ENCODE data around the gene ISG20L2.
"Not testable (repeated sequence)": the region's sequence is repeated elsewhere in the genome, so short reads cannot be mapped to it uniquely, and the experiment has no call there.

ISG20L2 gene

GRCh38 chr1:156767101-156767878 is 38.7 kb upstream of the ISG20L2 start, which contains the start of gene PRCC:
PRCC (plus strand) TSS chr1:156767535; CDS start chr1:156767772, 237 bp downstream.
- no peaks in the 10 kb centered on the region for H3K9me3 ChIP-seq (ENCODE audit: control insufficient read depth in 5 of 5, low read length in 5 of 5)
- peak within 1 kb of the TSS; percentile 95 to 100 (median 100) for H3K9ac ChIP-seq (ENCODE audit: low read length in 5 of 5)
- H3K4me1 ChIP-seq (ENCODE audit: control insufficient read depth in 5 of 5, insufficient read depth in 5 of 5, low read length in 5 of 5): peaks cover 11 to 42% (median 32%) of the 10 kb centered on the region in 5 donors
- H3K27me3 ChIP-seq (ENCODE audit: control insufficient read depth in 5 of 5, insufficient read depth in 4 of 5, low read length in 5 of 5): no peaks in the 10 kb centered on the region
- H3K36me3 ChIP-seq (ENCODE audit: control insufficient read depth in 5 of 5, insufficient read depth in 5 of 5, low read length in 5 of 5): peaks cover 2 to 16% (median 7%) of the 10 kb centered on the region in 5 donors
- H3K27ac ChIP-seq (ENCODE audit: low read depth, low read length): peak within 1 kb of the TSS; percentile 97
- peak within 1 kb of the TSS; percentile 91 to 98 (median 95) for H3K4me3 ChIP-seq (ENCODE audit: low read depth in 1 of 5, low read length in 5 of 5)

GRCh38 chr1:156766298-156767100 is 37.9 kb upstream of the ISG20L2 start:
- Histone ChIP-seq H3K9me3 (ENCODE audit: control insufficient read depth in 5 of 5, low read length in 5 of 5) (no peaks in the 10 kb centered on the region), H3K4me3 (ENCODE audit: low read depth in 1 of 5, low read length in 5 of 5) (peak overlapping the region; percentile 91 to 98 (median 95)), H3K9ac (ENCODE audit: low read length in 5 of 5) (peak overlapping the region; percentile 42 to 94 (median 84)), H3K27ac (ENCODE audit: low read depth, low read length) (peak overlapping the region; percentile 97), H3K27me3 (ENCODE audit: control insufficient read depth in 5 of 5, insufficient read depth in 4 of 5, low read length in 5 of 5) (no peaks in the 10 kb centered on the region), H3K36me3 (ENCODE audit: control insufficient read depth in 5 of 5, insufficient read depth in 5 of 5, low read length in 5 of 5) (peaks cover 0 to 15% (median 7%) of the 10 kb centered on the region in 5 donors), H3K4me1 (ENCODE audit: control insufficient read depth in 5 of 5, insufficient read depth in 5 of 5, low read length in 5 of 5) (peaks cover 11 to 41% (median 32%) of the 10 kb centered on the region in 5 donors)

- Histone ChIP-seq H3K9ac (ENCODE audit: low read length in 5 of 5) (no peak overlapping the region), H3K27me3 (ENCODE audit: control insufficient read depth in 5 of 5, insufficient read depth in 4 of 5, low read length in 5 of 5) (no peaks in the 10 kb centered on the region), H3K36me3 (ENCODE audit: control insufficient read depth in 5 of 5, insufficient read depth in 5 of 5, low read length in 5 of 5) (peaks cover 0 to 7% (median 2%) of the 10 kb centered on the region in 5 donors), H3K4me1 (ENCODE audit: control insufficient read depth in 5 of 5, insufficient read depth in 5 of 5, low read length in 5 of 5) (peaks cover 11 to 33% (median 26%) of the 10 kb centered on the region in 5 donors), H3K9me3 (ENCODE audit: control insufficient read depth in 5 of 5, low read length in 5 of 5) (no peaks in the 10 kb centered on the region), H3K27ac (ENCODE audit: low read depth, low read length) (no peak overlapping the region), H3K4me3 (ENCODE audit: low read depth in 1 of 5, low read length in 5 of 5) (no peak overlapping the region)
Measured at GRCh38 chr1:156765666-156766065, 37.1 kb upstream of the ISG20L2 start.

- not testable (repeated sequence) for H3K9ac ChIP-seq (ENCODE audit: low read length in 5 of 5); H3K36me3 ChIP-seq (ENCODE audit: control insufficient read depth in 5 of 5, insufficient read depth in 5 of 5, low read length in 5 of 5); H3K9me3 ChIP-seq (ENCODE audit: control insufficient read depth in 5 of 5, low read length in 5 of 5); H3K27me3 ChIP-seq (ENCODE audit: control insufficient read depth in 5 of 5, insufficient read depth in 4 of 5, low read length in 5 of 5); H3K4me3 ChIP-seq (ENCODE audit: low read depth in 1 of 5, low read length in 5 of 5); H3K27ac ChIP-seq (ENCODE audit: low read depth, low read length)
- H3K4me1 ChIP-seq (ENCODE audit: control insufficient read depth in 5 of 5, insufficient read depth in 5 of 5, low read length in 5 of 5): peaks cover 11 to 28% (median 26%) of the 10 kb centered on the region in 5 donors
Measured at GRCh38 chr1:156765136-156765535, 36.6 kb upstream of the ISG20L2 start.

GRCh38 chr1:156760796-156761104 is 32.2 kb upstream of the ISG20L2 start:
- Histone ChIP-seq H3K27ac (ENCODE audit: low read depth, low read length) (no peak overlapping the region), H3K36me3 (ENCODE audit: control insufficient read depth in 5 of 5, insufficient read depth in 5 of 5, low read length in 5 of 5) (no peaks in the 10 kb centered on the region), H3K4me3 (ENCODE audit: low read depth in 1 of 5, low read length in 5 of 5) (no peak overlapping the region), H3K4me1 (ENCODE audit: control insufficient read depth in 5 of 5, insufficient read depth in 5 of 5, low read length in 5 of 5) (peaks cover 0 to under 1% (median under 1%) of the 10 kb centered on the region in 5 donors), H3K27me3 (ENCODE audit: control insufficient read depth in 5 of 5, insufficient read depth in 4 of 5, low read length in 5 of 5) (no peaks in the 10 kb centered on the region), H3K9me3 (ENCODE audit: control insufficient read depth in 5 of 5, low read length in 5 of 5) (no peaks in the 10 kb centered on the region), H3K9ac (ENCODE audit: low read length in 5 of 5) (no peak overlapping the region)

GRCh38 chr1:156760092-156760795 is 31.7 kb upstream of the ISG20L2 start:
- no peak overlapping the region for H3K4me3 ChIP-seq (ENCODE audit: low read depth in 1 of 5, low read length in 5 of 5)

GRCh38 chr1:156757572-156758253 is 29.1 kb upstream of the ISG20L2 start:
- not testable (repeated sequence) for H3K36me3 ChIP-seq (ENCODE audit: control insufficient read depth in 5 of 5, insufficient read depth in 5 of 5, low read length in 5 of 5); H3K9ac ChIP-seq (ENCODE audit: low read length in 5 of 5); H3K4me3 ChIP-seq (ENCODE audit: low read depth in 1 of 5, low read length in 5 of 5); H3K27me3 ChIP-seq (ENCODE audit: control insufficient read depth in 5 of 5, insufficient read depth in 4 of 5, low read length in 5 of 5); H3K9me3 ChIP-seq (ENCODE audit: control insufficient read depth in 5 of 5, low read length in 5 of 5); H3K27ac ChIP-seq (ENCODE audit: low read depth, low read length)
- H3K4me1 ChIP-seq (ENCODE audit: control insufficient read depth in 5 of 5, insufficient read depth in 5 of 5, low read length in 5 of 5): peaks cover under 1 to 26% (median 20%) of the 10 kb centered on the region in 5 donors

More at GRCh38 chr1:156760092-156760795, 31.7 kb upstream of the ISG20L2 start:
- Histone ChIP-seq H3K27me3 (ENCODE audit: control insufficient read depth in 5 of 5, insufficient read depth in 4 of 5, low read length in 5 of 5) (no peaks in the 10 kb centered on the region), H3K36me3 (ENCODE audit: control insufficient read depth in 5 of 5, insufficient read depth in 5 of 5, low read length in 5 of 5) (no peaks in the 10 kb centered on the region), H3K9me3 (ENCODE audit: control insufficient read depth in 5 of 5, low read length in 5 of 5) (no peaks in the 10 kb centered on the region), H3K9ac (ENCODE audit: low read length in 5 of 5) (no peak overlapping the region), H3K27ac (ENCODE audit: low read depth, low read length) (no peak overlapping the region), H3K4me1 (ENCODE audit: control insufficient read depth in 5 of 5, insufficient read depth in 5 of 5, low read length in 5 of 5) (peaks cover 0 to 6% (median 5%) of the 10 kb centered on the region in 5 donors)

GRCh38 chr1:156756355-156756754 is 27.8 kb upstream of the ISG20L2 start:
- no peaks in the 10 kb centered on the region for H3K27me3 ChIP-seq (ENCODE audit: control insufficient read depth in 5 of 5, insufficient read depth in 4 of 5, low read length in 5 of 5)
- no peak overlapping the region for H3K9ac ChIP-seq (ENCODE audit: low read length in 5 of 5)
- H3K9me3 ChIP-seq (ENCODE audit: control insufficient read depth in 5 of 5, low read length in 5 of 5): no peaks in the 10 kb centered on the region
- H3K4me3 ChIP-seq (ENCODE audit: low read depth in 1 of 5, low read length in 5 of 5): no peak overlapping the region
- H3K27ac ChIP-seq (ENCODE audit: low read depth, low read length): no peak overlapping the region
- H3K4me1 ChIP-seq (ENCODE audit: control insufficient read depth in 5 of 5, insufficient read depth in 5 of 5, low read length in 5 of 5): peaks cover 6 to 34% (median 28%) of the 10 kb centered on the region in 5 donors
- H3K36me3 ChIP-seq (ENCODE audit: control insufficient read depth in 5 of 5, insufficient read depth in 5 of 5, low read length in 5 of 5): no peaks in the 10 kb centered on the region

- H3K9ac ChIP-seq (ENCODE audit: low read length in 5 of 5): no peak overlapping the region
- no peaks in the 10 kb centered on the region for H3K36me3 ChIP-seq (ENCODE audit: control insufficient read depth in 5 of 5, insufficient read depth in 5 of 5, low read length in 5 of 5)
- H3K27me3 ChIP-seq (ENCODE audit: control insufficient read depth in 5 of 5, insufficient read depth in 4 of 5, low read length in 5 of 5): no peaks in the 10 kb centered on the region
- H3K4me1 ChIP-seq (ENCODE audit: control insufficient read depth in 5 of 5, insufficient read depth in 5 of 5, low read length in 5 of 5): peaks cover 6 to 35% (median 29%) of the 10 kb centered on the region in 5 donors
- H3K27ac ChIP-seq (ENCODE audit: low read depth, low read length): no peak overlapping the region
- H3K4me3 ChIP-seq (ENCODE audit: low read depth in 1 of 5, low read length in 5 of 5): no peak overlapping the region
- no peaks in the 10 kb centered on the region for H3K9me3 ChIP-seq (ENCODE audit: control insufficient read depth in 5 of 5, low read length in 5 of 5)
Measured at GRCh38 chr1:156755527-156755950, 27.0 kb upstream of the ISG20L2 start.

Measured in subcutaneous abdominal adipose tissue (tissue), 5 donors.